Measurements from ENCODE around the gene ADRB1.

ADRB1 gene

DNA sequence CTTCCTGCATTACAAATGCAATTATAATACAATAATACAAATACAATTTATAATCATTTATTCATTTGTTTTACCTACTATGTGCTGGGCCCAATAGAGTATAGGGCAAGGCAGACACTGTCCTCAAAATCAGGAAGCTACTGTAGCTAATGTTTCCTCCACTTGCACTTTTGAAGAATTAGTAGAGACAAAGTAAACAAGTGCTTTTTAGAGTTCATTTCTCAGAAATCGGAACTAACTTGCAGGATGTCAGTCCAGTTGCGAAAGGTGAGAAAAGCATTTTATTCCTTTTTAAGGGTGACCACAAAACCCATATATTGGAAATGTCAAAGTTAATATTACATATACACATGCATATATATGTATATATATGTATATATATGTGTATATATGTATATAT is 14.2 kb downstream of the ADRB1 start:
- no peak for DNase-seq (ENCODE audit: low read depth)

DNA sequence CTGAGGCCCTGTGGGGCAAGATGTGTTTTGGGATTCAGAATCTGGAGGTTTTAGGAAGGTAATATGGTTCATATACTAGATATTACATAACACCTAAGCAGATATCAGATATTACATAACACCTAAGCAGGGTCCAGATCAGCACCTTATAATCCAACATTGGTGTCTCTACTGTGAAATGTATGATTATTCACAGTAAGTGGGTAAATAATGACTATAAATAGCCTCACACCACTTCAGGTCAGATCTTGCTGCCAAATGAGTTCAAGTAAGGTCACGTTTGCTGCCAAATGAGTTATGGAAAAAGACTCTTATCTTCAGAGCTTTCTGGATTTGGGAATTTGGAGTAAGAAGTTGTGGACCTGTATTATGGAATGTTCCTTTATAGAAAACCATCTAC is 14.6 kb downstream of the ADRB1 start:
- DNase-seq (ENCODE audit: low read depth), result no peak

DNA sequence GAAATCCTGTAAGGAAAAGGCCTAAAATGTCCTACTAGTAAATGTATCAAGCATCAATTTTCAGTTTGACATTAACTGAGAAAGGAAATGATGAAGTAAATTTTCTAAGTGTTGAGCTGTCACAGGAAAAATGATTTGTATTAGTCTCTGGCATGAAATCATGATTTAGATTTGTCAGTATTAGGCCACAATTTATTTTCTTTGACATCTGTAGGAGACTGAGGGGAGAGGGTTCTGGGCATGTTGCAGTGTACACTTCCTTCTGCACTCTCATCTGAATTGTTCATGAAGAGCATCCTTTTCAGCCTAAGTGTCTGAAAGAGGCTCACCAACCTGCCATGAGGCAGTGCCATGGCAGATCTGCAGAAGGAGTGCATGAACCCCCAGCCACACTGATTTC is 15.9 kb downstream of the ADRB1 start:
- no peak for DNase-seq (ENCODE audit: low read depth)

DNA sequence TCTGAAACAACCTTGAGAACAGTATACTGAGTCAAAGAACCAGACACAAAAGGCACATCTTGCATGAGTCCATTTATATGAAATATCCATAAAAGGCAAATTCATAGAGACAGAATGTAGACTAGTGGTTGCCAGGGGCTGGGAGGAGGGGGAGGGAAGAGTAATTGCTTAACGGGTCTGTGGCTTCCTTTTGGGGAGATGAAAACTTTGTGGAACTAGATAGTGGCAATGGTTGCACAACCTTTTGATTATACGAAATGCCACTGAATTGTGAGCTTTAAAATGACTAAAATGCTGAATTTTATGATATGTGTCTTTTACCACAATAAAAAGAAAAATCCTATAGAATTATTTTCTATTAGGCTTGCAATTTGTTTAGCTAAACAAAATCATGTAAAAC is 16.8 kb downstream of the ADRB1 start:
- DNase-seq (ENCODE audit: low read depth), result no peak

DNA sequence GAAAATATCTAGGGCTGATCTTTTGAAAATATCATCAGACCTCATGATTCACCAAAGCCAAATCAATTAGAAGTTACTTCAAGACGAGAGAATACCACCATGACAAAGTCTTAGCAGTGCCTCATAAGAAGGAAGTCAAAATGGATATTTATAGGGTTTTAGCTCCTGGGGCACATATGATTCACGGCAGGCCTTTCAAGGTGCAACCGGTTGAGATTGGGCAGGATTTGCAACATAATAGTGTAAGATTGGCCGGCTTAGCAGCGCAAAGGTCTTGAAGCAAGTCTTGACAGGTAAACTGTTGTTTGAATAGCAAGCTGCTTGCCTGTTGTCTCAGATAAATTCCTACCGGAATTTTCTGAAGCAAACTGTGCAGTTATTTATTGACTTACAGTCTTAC is 17.5 kb downstream of the ADRB1 start:
- no peak for DNase-seq (ENCODE audit: low read depth)

DNA sequence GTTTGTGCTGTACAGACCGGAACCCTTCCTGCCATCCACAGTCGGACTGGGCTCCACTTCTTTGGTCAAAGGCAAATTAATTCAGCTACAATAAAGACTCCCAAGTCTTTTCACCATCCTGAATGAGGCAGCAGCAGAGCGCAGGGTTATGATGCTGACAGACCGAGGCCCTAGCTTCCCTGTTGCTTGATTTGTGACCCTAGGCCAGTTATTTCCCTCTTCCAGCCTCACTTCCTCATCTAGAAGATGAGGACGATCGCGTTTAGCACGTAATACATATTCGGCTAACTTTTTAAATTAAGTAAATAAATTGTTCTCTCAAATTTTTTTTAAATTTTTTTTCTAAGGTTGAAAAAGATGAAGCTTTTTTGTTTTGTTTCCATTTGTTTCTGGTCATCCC is 18.1 kb downstream of the ADRB1 start:
- no peak for DNase-seq (ENCODE audit: low read depth)

DNA sequence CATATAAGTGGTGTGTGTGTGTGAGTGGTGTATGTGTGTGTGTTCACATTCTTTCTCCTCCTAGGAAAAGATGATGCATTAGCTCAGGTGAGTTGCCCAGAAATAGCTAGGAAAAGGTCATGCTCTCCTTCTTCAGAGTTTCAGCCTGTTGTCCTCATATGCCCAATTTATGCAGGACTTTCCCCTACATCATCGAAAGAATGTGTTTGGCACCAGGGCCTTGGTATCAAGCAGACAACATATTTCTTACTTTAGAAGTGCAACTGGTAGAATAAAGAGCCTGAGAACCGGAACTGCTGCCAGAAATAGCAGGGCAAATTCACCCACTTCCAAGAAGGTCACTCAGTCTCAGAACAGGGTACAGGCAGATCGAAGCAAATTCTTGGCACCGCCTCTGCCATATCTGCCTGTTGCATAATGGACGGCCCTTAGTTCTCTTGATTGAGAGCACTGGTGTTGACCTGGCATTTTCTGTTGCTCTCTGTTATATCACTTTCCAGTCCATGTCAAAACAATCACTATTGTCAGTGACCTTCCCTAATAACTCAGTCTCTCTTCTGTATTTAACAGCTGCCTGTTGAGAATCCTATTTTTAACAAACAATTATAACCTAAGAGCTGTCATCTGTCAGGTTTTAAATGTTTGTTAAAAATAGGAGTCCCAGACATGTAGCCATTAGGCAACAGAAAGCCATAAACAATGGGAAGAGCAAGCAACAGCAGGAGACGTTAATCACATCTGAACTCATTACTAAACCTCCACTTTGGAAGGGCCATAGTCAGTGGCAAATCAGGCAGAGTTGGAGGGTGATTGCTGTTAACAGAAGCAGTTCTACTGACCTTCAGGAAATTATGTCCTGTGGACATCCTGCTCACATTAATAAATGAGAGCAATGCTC is 20.7 kb downstream of the ADRB1 start:
- no peak for DNase-seq (ENCODE audit: low read depth)

DNA sequence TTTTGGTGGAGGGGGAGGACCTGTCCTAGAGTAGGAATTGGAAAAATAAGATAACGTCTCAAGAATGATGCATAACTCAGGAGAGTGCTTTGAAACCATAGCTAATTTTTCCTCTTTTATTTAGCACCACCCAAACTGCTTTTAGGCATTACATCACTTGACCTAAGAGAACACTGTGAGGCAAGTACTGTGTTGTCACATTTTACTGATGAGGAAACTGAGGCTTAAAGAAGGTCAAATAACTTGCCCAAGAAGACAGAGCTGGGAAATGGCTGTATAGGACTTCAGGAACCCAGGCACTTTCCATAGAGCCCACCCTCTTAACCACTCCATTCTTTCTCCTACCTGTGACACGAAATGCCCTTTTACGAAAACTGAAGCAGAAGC is 21.4 kb downstream of the ADRB1 start:
- no peak for DNase-seq (ENCODE audit: low read depth)

DNA sequence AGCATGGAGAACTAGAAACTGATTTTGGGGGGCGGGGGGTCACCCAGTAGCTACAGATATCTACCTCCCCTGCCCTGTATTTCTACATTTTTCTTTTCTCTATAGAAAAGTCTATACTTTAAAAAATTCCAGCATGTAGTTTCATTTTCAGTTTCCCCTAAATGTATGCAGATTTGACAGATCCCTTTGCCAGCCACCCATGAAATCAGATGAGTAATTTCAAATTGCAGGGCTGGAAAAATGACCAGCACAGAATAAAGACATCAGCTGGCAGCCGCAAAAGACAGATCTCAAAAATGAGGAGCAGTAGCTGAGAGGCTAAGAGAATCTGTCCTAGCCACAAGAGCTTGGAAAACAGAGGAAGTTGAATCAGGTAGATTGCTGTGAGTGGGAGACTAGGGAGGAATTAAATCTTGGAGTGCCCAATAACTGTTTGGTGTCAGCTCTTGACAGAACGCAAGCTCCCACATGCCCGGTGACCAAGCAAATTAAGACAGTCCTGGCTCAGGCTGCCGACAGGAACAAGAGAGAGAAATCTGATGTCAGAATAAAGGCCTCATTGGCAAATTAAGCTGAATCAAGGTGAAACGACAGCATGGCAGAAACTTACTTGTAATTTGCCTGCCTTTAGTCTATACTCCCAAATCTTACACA is 24.5 kb downstream of the ADRB1 start:
- no peak for DNase-seq (ENCODE audit: low read depth)

DNA sequence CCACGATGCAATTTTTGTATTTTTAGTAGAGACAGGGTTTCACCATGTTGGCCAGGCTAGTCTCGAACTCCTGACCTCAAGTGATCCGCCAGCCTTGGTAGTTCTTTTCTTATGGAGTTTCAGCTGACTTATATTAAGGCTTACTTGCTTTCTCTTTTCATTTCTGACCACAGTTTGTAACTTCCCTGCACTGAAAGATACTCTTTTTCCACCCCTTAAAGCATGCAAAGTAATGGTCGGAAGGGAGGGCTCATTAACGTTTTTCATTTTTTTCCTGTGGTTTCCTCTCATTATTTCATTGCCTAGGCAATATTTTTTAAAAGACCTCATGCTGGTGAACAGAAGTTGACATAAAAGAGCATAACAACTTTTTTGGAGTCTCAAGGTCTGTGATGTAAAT is 27.0 kb downstream of the ADRB1 start:
- no peak for DNase-seq (ENCODE audit: low read depth)

DNA sequence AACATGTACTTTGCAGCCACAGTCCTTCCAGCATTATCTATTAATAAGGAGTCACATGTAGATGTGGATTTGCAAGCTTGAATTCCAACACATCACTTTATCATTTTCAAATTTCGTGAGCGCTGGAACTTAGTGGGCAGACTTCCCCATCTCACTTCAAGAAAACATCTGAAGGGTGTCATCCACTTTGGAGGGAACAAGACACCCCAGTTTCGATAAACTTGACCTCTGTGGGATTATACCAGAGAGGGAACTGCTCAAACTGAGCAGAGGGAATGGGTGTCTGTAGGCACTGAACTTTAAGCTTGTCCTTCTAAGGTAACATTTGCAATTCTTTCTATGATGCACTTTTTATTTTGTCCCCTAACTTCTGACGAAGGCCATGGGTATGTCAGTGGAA is 27.5 kb downstream of the ADRB1 start:
- DNase-seq (ENCODE audit: low read depth), result no peak

DNA sequence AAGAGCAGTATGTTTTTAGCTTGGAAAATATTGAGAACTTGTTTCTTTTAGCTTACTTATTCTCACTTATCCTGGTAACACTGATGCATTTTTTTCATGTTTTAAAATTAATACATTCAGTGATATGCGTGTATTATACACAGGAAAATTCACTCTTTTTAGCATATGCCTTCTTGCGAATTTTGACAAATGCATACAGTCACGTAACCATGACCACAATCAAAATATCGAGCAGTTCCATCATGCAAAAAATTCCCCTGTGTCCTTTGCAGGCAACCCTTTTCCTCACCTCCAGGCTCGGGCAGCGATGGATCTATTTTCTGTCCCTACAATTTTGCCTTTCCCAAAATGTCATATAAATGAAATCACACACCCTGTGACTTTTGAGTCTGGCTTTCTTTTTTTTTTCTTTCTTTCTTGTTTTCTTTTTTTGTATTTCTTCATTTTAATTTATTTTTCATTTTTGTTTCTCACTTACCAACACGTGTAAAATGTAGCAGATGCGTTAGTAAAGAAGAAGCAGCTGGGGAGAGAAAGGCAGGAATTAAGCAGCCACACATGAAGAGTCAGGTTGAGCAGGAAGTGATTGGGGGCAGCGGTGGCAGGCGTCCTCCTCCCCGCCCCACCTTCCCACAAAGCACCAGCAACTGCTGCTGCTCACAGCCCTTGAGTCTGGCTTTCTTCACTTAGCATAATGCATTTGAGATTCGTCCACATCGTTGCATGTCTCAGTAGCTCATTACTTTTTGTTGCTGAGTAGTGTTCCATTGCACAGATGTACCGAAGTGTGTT is 29.9 kb downstream of the ADRB1 start:
- DNase-seq (ENCODE audit: low read depth), result no peak

DNA sequence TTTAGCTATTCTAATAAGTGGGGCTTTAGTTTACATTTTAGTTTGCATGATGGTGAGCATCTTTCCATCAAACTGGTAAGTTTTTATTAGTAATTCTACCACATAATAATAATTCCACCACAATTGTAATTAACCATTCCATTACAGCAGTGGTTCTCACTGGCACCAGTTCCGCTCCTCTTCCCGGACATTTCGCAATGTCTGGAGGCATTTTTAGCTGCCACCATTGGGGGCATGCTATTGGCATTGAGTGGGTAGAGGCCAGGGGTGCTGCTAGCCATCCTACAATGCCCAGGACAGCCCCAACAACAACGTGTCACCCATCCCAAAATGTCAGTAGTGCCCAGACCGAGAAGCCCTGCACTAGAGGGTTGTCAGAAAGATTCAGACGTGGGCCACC is 31.4 kb downstream of the ADRB1 start:
- no peak for DNase-seq (ENCODE audit: low read depth)

DNA sequence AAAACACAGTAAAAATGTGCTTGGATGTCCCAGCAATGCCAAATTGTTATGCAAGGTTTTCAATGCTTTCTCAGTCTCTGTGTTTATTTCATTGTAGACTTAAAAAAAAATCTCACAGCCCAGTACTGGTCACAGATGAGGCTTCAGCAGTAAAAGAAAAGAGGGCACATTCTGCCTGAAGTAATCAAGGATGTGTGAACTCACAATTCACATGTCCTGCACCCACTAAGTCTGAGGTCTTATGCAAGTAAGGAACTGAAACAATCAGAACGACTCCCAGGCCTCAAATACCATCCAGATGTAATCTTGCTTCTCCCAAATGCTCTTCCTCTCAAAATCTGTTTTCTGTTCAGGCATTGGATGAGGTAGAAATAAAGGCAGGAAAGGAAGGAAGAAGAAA is 33.7 kb downstream of the ADRB1 start:
- DNase-seq (ENCODE audit: low read depth), result no peak

DNA sequence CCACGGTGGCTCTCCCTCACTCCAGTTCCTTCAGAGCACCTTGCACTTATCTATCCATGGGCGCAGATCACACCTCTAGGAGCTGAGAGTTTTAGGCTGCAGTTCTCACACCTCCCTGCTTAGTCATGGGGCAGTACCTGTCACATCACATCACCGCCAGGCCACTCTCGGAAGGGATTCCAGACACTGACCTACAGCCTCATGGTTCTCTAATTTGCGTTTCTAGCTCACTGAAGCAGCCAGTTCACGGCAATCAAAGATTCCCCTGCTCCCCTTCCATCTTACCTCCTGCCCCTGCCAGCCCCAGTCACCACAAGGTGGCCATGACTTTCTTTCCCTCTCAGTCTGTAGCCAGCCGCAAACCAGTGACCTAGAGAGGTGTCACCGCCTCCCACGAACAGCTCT is 34.2 kb downstream of the ADRB1 start:
- no peak for DNase-seq (ENCODE audit: low read depth)

DNA sequence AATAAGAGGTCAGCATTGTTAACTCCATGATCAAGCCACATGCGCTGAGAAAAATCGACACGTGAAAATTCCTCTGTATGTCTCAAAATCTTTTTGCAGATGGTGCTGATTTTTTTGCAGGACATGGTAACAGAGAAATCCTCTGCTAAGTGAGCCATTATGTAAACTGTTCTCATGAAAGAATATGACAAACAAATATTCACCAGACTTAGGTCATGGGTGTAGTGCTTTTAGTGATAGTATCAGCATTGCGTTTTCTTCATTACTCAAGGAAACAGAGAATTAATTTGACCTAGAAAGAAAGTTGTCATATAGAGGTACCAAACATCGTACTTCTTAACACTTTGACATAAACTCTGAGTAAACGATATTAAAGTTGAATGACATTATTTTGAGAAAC is 34.7 kb downstream of the ADRB1 start:
- no peak for DNase-seq (ENCODE audit: low read depth)

DNA sequence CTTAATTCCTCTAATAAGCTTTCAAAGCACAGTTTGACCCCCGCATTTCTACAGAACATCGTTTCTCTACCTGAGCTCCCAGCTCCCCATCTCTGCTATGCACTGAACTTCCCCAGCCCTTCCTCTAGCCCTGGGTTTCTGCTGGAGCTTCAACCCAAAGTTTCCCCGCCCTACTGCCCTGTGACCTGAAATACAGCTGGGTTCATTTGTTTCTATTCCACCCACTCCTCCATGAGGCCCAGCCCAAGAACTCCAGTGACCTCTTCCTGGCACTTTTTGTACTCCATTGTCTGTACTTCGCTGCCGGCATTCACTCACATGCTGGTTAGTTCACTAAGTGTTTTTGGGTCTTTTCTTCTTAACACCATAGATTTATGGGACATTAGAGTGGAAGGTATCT is 35.8 kb downstream of the ADRB1 start:
- DNase-seq (ENCODE audit: low read depth), result no peak

DNA sequence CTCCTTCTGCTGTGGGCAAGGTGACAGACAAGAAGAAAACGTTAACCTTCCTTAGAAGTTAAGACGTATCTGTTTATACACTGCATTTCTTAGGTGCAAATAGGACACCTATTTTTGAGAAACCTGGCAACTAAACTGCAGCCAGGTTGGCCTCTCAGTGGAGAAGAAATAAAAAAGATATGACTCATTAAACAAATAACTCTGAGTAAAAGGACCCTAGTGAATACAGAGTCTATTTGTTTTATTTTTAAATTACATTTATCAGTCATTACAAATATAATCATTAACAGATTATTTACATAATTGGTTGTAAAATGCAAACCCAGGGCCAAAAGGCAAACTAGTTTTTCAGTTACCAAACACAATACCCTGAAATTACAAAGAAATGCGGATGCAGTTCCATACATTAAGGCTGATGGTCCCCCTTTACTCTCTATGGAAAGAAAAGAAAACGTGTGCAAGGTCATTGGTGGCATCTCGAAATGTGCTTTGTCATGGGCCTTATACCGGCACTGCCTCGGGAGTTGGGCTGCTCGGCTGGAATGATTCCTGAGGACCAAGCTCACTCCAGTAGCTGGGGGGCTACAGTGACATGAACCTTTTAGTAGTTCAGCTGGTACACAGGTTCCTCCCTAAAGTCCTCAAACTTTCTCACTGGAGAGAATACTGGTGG is 38.4 kb downstream of the ADRB1 start:
- no peak for DNase-seq (ENCODE audit: low read depth)

DNA sequence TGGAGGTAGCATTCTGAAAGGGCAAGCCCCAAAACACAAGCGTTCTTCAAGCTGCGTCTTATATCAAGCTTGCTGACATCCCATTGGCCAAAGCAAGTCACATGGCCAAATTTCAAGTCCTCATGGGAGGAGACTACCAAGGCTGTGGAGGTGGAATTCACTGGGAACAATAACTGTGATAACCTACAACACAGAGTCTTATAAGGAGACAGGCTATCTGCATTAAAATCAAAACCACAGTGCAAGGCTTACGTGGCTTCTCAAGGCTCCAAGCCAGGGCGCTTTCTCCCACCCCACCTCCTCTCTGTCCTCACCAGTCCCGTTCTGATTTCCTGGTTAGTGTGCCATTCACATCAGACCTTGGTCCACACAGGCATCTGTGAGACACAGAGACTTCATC is 39.4 kb downstream of the ADRB1 start:
- no peak for DNase-seq (ENCODE audit: low read depth)

DNA sequence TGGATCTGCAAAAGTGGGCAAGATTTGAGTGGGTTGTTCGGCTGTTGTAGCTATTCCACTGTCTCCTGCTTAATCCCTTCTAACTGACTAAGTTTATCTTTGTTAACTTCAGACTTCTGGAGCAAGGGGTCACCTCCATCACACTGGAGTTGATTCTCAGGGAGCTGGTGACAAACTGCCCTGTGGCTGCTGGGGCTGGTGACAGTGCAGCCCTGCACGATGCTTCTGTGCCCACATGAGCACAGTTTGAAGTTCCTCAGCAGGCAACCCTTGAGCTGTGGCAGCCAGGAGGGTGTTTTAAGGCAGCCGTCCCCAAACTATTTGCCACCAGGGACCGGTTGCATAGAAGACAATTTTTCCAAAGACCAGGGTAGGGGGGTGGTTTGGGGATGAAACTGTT is 40.5 kb downstream of the ADRB1 start:
- DNase-seq (ENCODE audit: low read depth), result no peak

DNA sequence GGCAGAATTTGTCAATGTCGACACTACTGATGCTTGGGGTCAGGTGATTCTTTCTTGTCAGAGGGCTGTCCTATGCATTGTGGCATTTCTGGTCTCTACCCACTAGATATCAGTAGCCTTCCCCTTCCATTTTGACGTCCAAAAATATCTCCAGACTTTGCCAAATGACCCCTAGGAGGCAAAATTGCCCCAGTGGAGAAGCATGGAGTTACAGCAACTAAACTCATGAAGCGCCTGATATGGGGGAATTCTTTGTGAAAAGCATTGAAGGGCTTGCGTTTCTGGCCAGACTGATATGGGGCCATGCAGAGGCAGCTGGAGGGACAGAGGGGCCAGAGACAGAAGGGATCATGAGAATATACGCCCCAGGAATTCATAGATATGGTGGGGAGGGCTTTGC is 43.6 kb downstream of the ADRB1 start:
- DNase-seq (ENCODE audit: low read depth), result no peak

DNA sequence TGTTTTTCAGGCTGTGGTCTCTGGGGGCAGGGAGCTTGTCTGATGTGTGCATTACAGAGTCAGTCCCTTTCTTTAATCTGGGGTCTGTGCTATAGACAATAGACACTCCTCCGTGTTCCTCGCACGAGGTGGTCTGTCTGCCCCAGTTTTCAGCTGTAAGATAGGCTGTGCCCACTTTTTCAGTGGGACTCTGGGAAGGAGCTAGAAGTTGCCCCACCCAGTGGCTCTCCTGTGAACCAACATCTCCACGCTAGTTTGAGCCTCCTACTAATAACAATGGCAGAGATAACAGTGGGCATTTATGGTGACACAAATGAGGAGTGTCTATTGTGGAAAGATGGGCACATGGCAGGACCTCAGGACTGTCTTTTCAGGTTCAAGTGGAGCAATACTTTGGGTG is 44.0 kb downstream of the ADRB1 start:
- no peak for DNase-seq (ENCODE audit: low read depth)

Measured in T follicular helper cell (primary cell).